Stimulated activated memory B cell treated with anti-CD40 and anti-IgM and Interleukin-4, amounts not matched to agents 10 μg/mL and 1 μg/mL and 100 μg/mL, for 72 hours (primary cell): ENCODE data around the gene DOK7.
"Not testable (repeated sequence)": the region's sequence is repeated elsewhere in the genome, so short reads cannot be mapped to it uniquely, and the experiment has no call there.

ENCODE experiments used
- ATAC-seq: fragments of 150-1000 bp; cut with Tn5 transposase; 2 replicates; pipeline ENCODE4 v1.10.0; 2021
- H3K27ac Mint-ChIP-seq: one replicate; pipeline ENCODE4 v1.8.0; 2022; ENCODE audit warnings: mild to moderate bottlenecking, mixed read lengths
- H3K27me3 Mint-ChIP-seq: one replicate; pipeline ENCODE4 v1.8.0; 2022; ENCODE audit warnings: mixed read lengths
- H3K36me3 Mint-ChIP-seq: one replicate; pipeline ENCODE4 v1.8.0; 2022; ENCODE audit warnings: mixed read lengths
- H3K4me1 Mint-ChIP-seq: one replicate; pipeline ENCODE4 v1.8.0; 2022; ENCODE audit warnings: mixed read lengths
- H3K4me3 Mint-ChIP-seq: one replicate; pipeline ENCODE4 v1.8.0; 2022; ENCODE audit warnings: mild to moderate bottlenecking, moderate library complexity, mixed read lengths
- H3K9me3 Mint-ChIP-seq: one replicate; pipeline ENCODE4 v1.8.0; 2022; ENCODE audit warnings: mixed read lengths

DOK7 gene

DNA sequence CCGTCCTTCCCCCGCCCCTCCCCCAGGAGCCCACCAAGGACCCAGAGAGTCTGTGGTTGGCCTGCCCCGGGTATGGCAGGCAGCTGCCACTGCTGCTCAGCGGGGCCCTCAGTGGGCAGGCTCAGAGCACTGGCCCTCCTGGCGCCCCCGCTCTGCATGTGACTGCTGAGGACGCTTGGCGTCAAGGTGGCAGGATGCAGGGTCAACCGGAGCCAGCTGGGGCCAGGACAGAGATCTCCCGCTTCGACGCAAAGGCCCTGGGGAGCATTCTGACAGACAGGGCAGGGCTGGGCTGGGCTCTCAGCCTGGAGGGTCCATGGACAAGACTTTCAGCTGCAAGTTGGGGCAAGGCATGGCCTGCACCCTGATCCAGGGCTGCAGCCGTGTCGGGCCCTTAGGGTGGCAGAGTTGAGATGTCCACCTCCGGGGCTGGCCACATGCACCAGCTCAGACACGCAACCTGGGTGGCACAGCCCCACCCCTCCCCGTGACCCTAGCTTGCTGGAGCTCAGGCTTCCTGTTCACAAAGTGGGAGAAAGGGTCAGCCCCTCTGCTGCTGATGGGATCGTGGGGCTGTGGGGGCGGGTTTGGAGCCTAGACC lies 38.8 kb downstream of the DOK7 start:
- no peak overlapping the region for H3K27ac Mint-ChIP-seq
- H3K36me3 Mint-ChIP-seq = peaks cover 34% of the 10 kb centered on the region
- H3K4me3 Mint-ChIP-seq = no peak overlapping the region

DNA sequence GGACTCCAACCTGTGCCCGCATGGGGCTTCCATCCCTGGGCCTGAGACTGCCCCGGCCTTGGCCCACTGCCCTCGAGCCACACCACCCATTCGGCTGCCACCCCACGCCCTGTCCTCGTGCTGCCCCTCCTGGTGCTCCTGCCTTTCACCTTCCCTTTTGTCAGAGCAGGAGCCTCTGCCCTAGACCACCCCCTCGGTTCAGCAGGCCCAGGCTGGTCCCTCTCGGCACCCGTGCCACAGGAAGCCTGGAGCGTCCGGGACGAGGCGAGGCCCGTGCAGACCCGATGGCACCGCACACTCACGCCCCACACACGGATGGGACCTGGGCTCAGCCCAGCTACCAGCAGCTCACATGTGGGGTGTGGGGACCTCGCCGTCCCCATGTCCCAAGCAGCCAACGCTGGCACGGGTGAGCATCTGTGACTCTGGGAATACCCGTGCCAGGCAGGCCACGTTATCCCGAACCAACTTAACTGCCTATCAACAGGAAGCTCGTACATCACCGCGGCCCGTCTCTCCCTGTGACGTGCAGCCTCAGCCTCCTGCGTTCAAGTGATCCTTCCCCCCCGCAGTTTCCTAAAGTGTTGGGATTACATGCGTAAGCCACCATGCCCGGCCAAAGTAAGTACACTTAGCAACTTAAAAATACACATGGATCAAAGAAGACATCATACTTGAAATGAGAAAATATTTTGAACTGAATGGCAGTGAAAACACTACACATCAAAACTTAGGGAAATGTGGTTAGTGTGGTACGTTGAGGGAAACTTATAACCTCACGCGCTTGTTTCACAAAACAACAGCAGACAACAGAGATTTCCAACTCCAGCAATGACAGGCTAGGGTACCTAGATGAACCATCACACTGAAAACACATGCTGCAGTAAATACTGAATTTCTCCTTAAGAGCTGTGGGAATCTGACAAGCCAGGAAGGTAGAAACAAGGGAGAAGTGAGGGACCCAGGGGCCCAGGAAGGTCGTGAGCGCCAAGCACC lies 40.1 kb downstream of the DOK7 start:
- Mint-ChIP-seq H3K9me3 (no peaks in the 10 kb centered on the region), H3K27ac (peak overlapping the region; percentile 17), H3K4me3 (no peak overlapping the region), H3K4me1 (peaks cover 7% of the 10 kb centered on the region), H3K36me3 (peaks cover 45% of the 10 kb centered on the region), H3K27me3 (no peaks in the 10 kb centered on the region)
- no peak for ATAC-seq

More for the DNA sequence above, 38.8 kb downstream of the DOK7 start:
- ATAC-seq = no peak
- no peaks in the 10 kb centered on the region for H3K9me3 Mint-ChIP-seq
- H3K4me1 Mint-ChIP-seq = peaks cover 13% of the 10 kb centered on the region
- H3K27me3 Mint-ChIP-seq = no peaks in the 10 kb centered on the region

DNA sequence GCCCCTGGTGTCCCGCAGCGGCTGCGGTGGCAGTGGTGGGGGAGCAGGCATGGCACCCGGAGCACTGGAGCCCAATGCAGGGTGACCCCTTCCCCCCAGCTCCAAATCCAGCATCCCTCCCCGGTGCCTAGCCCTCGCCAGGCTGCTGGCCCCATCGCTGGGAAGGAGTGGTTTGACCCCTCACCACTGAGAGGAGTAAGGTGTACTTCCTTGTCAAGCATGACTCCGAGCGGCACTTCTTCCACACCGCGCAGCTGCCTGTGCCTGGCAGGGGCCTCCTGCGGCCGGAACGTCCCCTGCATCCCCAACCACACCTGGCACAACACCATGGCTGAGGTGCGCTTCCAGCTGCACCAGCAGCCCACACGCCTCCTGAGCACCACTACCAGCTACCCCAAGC lies 42.1 kb downstream of the DOK7 start:
- H3K27me3 Mint-ChIP-seq = no peaks in the 10 kb centered on the region
- peaks cover 58% of the 10 kb centered on the region for H3K36me3 Mint-ChIP-seq
- no peaks in the 10 kb centered on the region for H3K9me3 Mint-ChIP-seq
- H3K27ac Mint-ChIP-seq = no peak overlapping the region
- H3K4me1 Mint-ChIP-seq = peaks cover 7% of the 10 kb centered on the region
- no peak for ATAC-seq
- no peak overlapping the region for H3K4me3 Mint-ChIP-seq

DNA sequence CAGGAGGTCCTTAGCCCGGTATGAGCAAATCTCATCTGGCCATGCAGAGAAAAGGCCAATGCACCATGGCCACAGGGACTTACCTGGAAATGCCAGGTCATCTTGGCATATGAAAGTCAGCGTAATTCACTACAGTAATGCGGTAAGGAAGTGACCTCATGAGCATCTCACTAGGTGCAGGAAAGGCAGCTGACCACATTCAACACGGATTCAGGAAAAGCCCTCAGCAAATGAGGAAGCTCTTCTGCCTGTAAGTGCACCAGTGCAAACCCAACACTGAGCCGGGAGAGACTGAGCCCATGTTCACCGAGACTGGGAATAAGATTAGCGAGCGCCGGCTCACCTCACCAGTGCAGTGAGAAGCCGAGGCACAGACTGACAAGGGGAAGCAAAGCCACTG lies 45.4 kb downstream of the DOK7 start:
- Mint-ChIP-seq H3K4me1 (peaks cover 1% of the 10 kb centered on the region), H3K27ac (no peak overlapping the region), H3K4me3 (no peak overlapping the region), H3K9me3 (no peaks in the 10 kb centered on the region), H3K36me3 (peaks cover 76% of the 10 kb centered on the region), H3K27me3 (no peaks in the 10 kb centered on the region)
- no peak for ATAC-seq

DNA sequence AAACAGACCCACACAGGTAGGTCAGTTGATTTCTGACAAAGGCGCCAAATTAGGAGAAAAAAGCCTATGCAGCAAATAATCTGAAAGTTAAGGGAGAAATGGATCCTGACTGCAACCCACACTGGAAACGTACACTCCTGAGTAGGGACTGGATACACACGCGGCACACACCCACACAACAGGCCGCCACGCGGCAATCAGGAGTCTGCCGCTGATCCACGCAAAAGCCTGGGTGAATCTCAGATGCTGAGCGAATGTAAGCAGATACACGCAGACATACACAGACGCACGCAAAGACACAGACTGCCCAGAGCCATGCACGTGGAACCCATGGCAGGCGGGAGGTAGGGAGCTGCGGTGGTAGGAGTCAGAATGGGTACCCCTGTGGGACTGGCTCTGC lies 47.4 kb downstream of the DOK7 start:
- Mint-ChIP-seq H3K27me3 (no peaks in the 10 kb centered on the region), H3K36me3 (peaks cover 79% of the 10 kb centered on the region), H3K27ac (no peak overlapping the region), H3K9me3 (no peaks in the 10 kb centered on the region), H3K4me3 (no peak overlapping the region), H3K4me1 (no peaks in the 10 kb centered on the region)
- ATAC-seq = no peak

DNA sequence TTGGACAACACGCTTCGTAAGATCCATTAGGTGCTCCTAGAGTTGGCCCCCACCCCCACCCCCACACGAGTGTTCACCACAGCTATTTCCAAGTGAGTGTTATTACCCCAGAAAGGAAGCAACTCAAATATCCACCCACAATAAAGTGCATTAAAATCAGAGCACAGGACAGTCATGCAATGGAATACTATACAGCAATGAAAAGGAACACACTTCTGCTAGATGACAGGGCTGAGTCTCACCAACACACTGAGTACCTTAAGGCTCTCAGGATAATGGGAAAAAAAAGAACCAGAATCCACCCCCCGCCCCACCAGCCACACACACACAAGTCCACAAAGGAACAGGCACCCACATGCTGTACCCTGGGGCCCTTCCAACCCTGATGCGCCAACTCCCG lies 48.1 kb downstream of the DOK7 start:
- Mint-ChIP-seq H3K9me3 (no peaks in the 10 kb centered on the region), H3K4me3 (no peak overlapping the region), H3K27ac (no peak overlapping the region), H3K4me1 (no peaks in the 10 kb centered on the region), H3K27me3 (no peaks in the 10 kb centered on the region), H3K36me3 (peaks cover 81% of the 10 kb centered on the region)
- no peak for ATAC-seq

DNA sequence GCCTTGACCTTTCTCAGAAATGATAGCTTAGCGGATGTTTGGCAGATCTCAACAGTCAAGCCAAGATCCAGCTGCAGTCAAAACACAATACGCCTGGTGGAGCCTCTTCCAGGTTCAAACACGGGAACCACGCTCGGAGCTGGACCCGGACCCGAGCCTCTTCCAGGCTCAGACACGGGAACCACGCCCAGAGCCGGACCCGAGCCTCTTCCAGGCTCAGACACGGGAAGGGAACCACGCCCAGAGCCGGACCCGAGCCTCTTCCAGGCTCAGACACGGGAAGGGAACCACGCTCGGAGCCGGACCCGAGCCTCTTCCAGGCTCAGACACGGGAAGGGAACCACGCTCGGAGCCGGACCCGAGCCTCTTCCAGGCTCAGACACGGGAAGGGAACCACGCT lies 48.5 kb downstream of the DOK7 start:
- H3K36me3 Mint-ChIP-seq = peaks cover 85% of the 10 kb centered on the region

DNA sequence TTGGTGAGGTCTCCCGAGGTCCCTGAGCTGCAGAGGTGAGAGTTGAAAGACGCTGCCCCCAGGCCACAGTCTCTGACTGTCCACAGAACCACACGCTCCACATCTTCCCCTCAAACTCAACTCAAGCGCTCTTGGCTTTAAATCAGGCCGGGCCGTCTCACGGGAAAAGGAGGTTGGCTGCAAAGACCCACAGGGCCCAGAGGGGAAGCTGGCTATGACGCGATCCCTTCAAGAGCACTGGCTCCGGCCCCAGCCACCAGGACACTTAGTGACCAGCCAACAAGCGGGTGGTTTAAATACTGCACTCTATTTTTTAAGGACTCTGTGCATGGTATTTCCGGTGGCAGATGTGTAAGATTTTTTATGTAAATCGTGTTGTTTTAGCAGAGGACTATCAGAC lies 49.2 kb downstream of the DOK7 start:
- Mint-ChIP-seq H3K27ac (no peak overlapping the region), H3K4me1 (no peaks in the 10 kb centered on the region), H3K27me3 (no peaks in the 10 kb centered on the region), H3K4me3 (no peak overlapping the region), H3K9me3 (no peaks in the 10 kb centered on the region), H3K36me3 (peaks cover 85% of the 10 kb centered on the region)
- ATAC-seq = no peak

More for the DNA sequence above, 48.5 kb downstream of the DOK7 start:
- not testable (repeated sequence) for H3K4me3 Mint-ChIP-seq, ATAC-seq, H3K9me3 Mint-ChIP-seq, H3K27ac Mint-ChIP-seq, H3K4me1 Mint-ChIP-seq, H3K27me3 Mint-ChIP-seq

DNA sequence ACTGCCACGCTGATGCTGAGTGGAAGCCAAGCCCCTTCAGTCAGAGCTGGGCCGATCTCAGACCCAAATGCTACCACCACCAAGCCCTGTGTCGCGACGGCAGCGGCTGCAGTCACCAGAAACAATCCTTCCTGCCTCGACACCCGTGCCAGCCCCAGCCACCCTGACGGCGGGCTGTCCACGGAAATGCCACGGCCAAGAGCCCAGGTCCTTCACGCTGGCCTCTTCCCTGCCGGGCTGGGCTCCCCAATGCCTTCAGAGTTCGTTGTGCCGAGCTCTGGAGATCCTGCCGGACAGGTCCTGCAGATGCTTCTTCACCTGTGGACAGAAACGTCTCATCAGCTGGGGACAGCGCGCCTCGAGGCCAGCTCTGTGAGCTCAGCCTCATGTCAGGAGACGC lies 49.6 kb downstream of the DOK7 start:
- peaks cover 85% of the 10 kb centered on the region for H3K36me3 Mint-ChIP-seq
- no peak overlapping the region for H3K27ac Mint-ChIP-seq
- H3K9me3 Mint-ChIP-seq = no peaks in the 10 kb centered on the region
- no peaks in the 10 kb centered on the region for H3K4me1 Mint-ChIP-seq
- ATAC-seq = no peak
- H3K4me3 Mint-ChIP-seq = no peak overlapping the region
- H3K27me3 Mint-ChIP-seq = no peaks in the 10 kb centered on the region

DNA sequence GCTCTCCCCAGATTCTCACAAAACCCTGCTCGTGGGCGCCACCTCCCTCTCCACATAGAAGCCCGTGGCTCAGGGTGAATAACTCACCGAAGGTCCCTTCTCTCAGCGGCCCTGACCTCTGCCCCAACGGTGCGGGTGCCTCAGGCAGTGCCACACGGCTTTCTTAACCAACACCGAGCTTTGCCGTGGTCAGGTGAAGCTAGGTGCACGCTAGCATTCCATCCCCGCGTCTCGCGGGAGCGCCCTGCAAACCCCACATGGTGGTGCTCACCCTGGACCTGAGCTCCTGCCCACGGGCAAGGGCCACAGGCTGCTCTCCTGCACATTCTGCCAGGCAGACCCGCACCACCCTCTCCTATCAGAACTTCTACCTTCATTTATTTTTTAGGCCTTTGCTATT lies 50.7 kb downstream of the DOK7 start:
- Mint-ChIP-seq H3K27ac (no peak overlapping the region), H3K27me3 (no peaks in the 10 kb centered on the region), H3K4me3 (no peak overlapping the region), H3K9me3 (no peaks in the 10 kb centered on the region), H3K4me1 (no peaks in the 10 kb centered on the region), H3K36me3 (peaks cover 81% of the 10 kb centered on the region)
- no peak for ATAC-seq

DNA sequence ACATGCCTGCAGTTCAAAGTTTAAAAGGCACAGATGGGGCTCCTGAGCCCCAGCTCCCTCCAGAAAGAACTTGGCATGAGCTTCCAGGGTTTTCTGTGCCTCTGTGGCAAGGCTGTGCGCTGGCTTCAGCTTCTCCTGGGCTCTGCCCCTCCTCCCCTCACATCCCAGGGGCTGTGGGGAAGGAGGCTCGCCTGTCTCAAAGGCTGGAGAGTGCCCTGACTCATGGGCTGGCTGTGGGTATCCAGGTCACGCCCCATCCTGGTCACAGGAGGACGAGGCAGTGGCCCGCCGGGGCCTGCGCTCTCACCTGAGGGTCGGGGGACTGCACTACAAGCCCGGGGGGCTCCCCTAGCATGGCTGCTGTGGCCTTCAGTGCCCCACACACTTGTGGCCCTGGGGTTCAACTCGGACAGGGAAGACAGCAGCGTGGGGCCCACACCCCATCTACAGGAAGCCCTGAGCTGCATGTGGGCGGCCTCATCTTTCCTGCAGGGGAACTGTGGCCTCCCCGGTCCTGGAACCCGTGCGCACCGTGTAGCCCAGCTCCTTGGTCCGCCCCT lies 51.2 kb downstream of the DOK7 start:
- no peaks in the 10 kb centered on the region for H3K4me1 Mint-ChIP-seq
- H3K36me3 Mint-ChIP-seq = peaks cover 84% of the 10 kb centered on the region
- H3K27ac Mint-ChIP-seq = no peak overlapping the region

DNA sequence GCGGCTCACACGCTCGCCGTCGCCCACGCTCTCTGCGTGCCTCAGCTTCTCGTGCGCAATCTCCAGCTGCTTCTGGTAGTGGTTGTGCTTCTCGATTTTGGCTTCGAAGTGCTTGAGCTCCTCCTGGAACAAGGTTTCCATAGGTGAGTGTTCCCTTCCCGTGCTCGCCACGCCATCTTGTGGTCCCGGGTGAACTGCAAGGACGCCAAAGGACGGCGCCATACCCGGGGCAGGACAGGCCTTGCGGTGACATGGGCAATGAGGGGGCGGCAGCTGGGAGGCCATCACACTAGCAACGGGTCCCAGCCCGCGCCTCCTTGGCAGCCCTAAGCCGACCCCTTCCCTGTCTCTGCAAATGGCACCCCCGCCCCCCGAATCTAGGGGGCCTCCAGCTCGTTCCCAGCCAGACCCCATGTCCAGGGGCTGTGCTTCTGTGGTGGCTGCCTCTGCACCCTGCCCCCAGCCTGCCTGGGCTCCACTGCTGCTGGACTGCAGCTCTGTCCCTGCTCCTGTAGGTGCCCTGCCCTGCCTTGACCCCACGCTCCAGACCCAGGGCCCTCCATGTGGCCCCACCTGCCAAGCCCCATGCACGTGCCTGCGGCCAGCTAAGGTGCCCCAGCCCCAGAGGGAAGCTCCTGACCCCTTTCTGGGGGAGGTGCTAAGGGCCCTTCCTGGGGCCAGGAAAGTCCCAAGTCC lies 51.8 kb downstream of the DOK7 start:
- Mint-ChIP-seq H3K4me1 (no peaks in the 10 kb centered on the region), H3K27ac (no peak overlapping the region), H3K27me3 (no peaks in the 10 kb centered on the region), H3K36me3 (peaks cover 88% of the 10 kb centered on the region), H3K4me3 (no peak overlapping the region), H3K9me3 (no peaks in the 10 kb centered on the region)
- no peak for ATAC-seq

More for the DNA sequence above, 51.2 kb downstream of the DOK7 start:
- Mint-ChIP-seq H3K9me3 (no peaks in the 10 kb centered on the region), H3K27me3 (no peaks in the 10 kb centered on the region), H3K4me3 (no peak overlapping the region)
- ATAC-seq = no peak

DNA sequence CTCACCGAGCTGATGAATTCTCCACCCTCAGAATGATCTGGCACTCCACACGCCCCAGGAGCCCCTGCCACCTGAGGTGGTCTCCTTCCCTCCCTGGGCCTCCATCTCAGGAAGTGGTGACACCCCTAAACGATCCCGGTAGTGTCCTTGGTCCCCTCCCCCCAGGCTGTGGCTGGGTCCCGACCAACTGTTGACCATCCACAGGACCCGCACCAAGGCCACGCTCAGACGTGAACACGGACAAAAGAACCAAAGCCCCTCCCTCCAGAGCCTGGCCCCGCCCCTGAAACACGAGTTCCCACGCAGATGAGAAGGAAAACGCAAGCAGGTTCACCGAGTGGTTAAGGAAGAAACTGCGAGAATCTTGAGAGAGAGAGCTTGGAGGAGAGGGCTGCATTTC lies 52.5 kb downstream of the DOK7 start:
- Mint-ChIP-seq H3K27ac (no peak overlapping the region), H3K9me3 (no peaks in the 10 kb centered on the region), H3K4me1 (no peaks in the 10 kb centered on the region), H3K4me3 (no peak overlapping the region), H3K27me3 (no peaks in the 10 kb centered on the region), H3K36me3 (peaks cover 85% of the 10 kb centered on the region)
- ATAC-seq = no peak

DNA sequence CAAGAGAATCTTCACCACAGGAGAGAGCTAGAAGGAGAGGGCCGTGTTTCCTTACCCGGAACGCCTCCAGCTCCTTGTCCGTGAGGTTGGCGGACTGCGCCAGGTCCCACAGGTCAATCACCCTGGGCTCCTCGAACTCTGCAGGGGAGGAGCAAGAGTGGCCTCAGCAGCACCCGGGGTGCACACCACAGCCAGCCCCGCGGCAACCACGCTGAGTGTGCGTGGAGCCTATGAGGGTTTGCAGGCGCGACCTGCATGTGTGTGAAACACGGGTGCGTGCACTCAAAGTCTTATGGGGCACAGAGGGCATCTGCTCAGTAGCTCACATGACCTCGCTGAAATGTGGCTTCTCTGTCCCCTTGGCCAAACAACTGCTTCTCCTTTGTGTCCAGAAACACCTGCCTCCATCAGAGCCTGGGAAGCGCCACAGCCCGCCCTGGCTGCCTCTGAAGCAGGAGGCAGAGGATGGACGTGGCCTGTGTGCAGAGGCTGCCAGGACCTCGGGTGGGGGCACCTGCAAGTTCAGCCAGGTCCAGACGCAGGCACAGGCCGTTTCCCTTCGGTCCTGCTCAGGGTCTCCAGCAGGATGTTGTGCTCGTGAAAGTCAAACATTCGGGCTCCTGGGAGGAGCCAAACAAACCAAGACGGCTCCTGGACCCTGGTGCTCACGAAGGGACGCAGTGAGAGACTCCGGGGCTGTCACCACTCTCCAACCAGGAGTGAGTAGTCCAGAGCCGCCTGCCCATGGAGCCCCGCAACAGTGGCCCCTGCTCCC lies 53.1 kb downstream of the DOK7 start:
- no peaks in the 10 kb centered on the region for H3K27me3 Mint-ChIP-seq
- H3K4me1 Mint-ChIP-seq = no peaks in the 10 kb centered on the region
- no peak for ATAC-seq
- H3K27ac Mint-ChIP-seq = no peak overlapping the region
- peaks cover 83% of the 10 kb centered on the region for H3K36me3 Mint-ChIP-seq
- H3K9me3 Mint-ChIP-seq = no peaks in the 10 kb centered on the region
- H3K4me3 Mint-ChIP-seq = no peak overlapping the region
